Right atrium auricular region (tissue), 2 donors: ENCODE results near the gene TLE4. TPM values are rescaled to one million over a fixed set of nuclear protein-coding genes. Genes with fewer than 3 reads are reported as not detected.

ENCODE experiments used
- DNase-seq: peaks from one replicate; pipeline ENCODE4 v3.0.0-alpha.2; 2019; ENCODE audit warnings: low spot score
- H3K27ac ChIP-seq, 2 donors: fragments of 200-600 bp; sonication (generic); 1 replicate in 1 of 2; 2 replicates in 1 of 2; pipeline ENCODE4 v1.5.1; 2016 to 2019
- H3K27me3 ChIP-seq, 2 donors: fragments of 200-600 bp; sonication (generic); one replicate each; pipeline versions ENCODE4 v1.5.1 to v1.6.0; 2017 to 2019
- H3K36me3 ChIP-seq: fragments of 200-600 bp; sonication (generic); one replicate; pipeline ENCODE4 v1.5.1; 2016
- H3K4me1 ChIP-seq, 2 donors: fragments of 200-600 bp; sonication (generic); one replicate each; pipeline versions ENCODE4 v1.5.1 to v1.6.0; 2017 to 2019
- H3K4me3 ChIP-seq, 2 donors: fragments of 200-600 bp; sonication (generic); 1 replicate in 1 of 2; 2 replicates in 1 of 2; pipeline ENCODE4 v1.5.1; 2017 to 2019; ENCODE audit warnings: mild to moderate bottlenecking in 1 of 2, moderate library complexity in 1 of 2
- H3K9me3 ChIP-seq, 2 donors: fragments of 200-600 bp; sonication (generic); one replicate each; pipeline ENCODE4 v1.5.1; 2019
- CTCF ChIP-seq, 2 donors: fragments of 200-600 bp; sonication (generic); IDR thresholded peaks; one replicate each; pipeline ENCODE4 v1.5.1; 2019; ENCODE audit warnings: antibody characterized with exemption in 2 of 2
- total RNA-seq, 2 donors: library from RNA; depleted of rRNA; stranded (reverse); fragments of >200 nt; gene quantifications; one replicate each; pipeline ENCODE4 v1.1.0, GENCODE V29; 2016

Gene TLE4
- total RNA-seq, 2 donors from 2014 or later, result 18.9 to 26.1 TPM

GRCh38 chr9:79687131-79687447, 115.3 kb downstream of the TLE4 start:
- H3K4me1 ChIP-seq, result peaks cover 0 to 22% of the 10 kb centered on the region in 2 donors
- H3K9me3 ChIP-seq, result no peaks in the 10 kb centered on the region
- no peaks in the 10 kb centered on the region for H3K27me3 ChIP-seq
- H3K4me3 ChIP-seq, result no peak overlapping the region
- no peaks in the 10 kb centered on the region for H3K36me3 ChIP-seq
- TF ChIP-seq CTCF (IDR thresholded peaks at IDR 0.05), result no peak
- DNase-seq, result no peak
- no peak overlapping the region for H3K27ac ChIP-seq

- no peak for TF ChIP-seq CTCF (IDR thresholded peaks at IDR 0.05)
- no peak for DNase-seq
- Histone ChIP-seq H3K4me1 (peaks cover 0 to 22% of the 10 kb centered on the region in 2 donors), H3K36me3 (no peaks in the 10 kb centered on the region), H3K27me3 (no peaks in the 10 kb centered on the region), H3K4me3 (no peak overlapping the region), H3K27ac (no peak overlapping the region), H3K9me3 (no peaks in the 10 kb centered on the region)
These were observed 116.6 kb downstream of the TLE4 start for GRCh38 chr9:79688363-79688762.

DNA sequence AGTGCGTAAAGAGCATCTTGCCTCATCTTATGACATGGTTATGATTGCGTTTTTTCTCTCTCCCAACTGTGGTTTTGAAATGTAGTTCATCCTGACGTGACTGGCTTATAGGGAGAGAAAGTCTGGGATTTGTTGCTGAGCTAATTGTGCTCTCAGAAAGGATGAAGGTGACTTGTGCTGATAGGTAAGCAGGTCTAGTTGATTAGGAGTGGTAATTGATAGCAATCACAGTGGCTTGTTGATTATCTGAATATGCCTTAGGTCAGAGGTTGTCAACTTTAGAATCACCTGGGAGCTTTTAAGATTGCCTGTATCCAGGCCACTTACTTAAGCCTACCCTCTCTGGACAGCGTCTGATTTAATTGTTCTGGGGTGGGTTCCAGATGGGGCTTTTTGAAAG, 117.8 kb downstream of the TLE4 start:
- DNase-seq, result no peak
- H3K27me3 ChIP-seq, result no peaks in the 10 kb centered on the region
- H3K36me3 ChIP-seq, result no peaks in the 10 kb centered on the region
- H3K27ac ChIP-seq, result no peak overlapping the region
- peaks cover 0 to 21% of the 10 kb centered on the region in 2 donors for H3K4me1 ChIP-seq
- H3K4me3 ChIP-seq, result no peak overlapping the region
- TF ChIP-seq CTCF (IDR thresholded peaks at IDR 0.05), result no peak
- no peaks in the 10 kb centered on the region for H3K9me3 ChIP-seq

- DNase-seq, result no peak
- H3K36me3 ChIP-seq, result no peaks in the 10 kb centered on the region
- no peak overlapping the region for H3K4me3 ChIP-seq
- no peak for TF ChIP-seq CTCF (IDR thresholded peaks at IDR 0.05)
- no peaks in the 10 kb centered on the region for H3K9me3 ChIP-seq
- no peak overlapping the region for H3K27ac ChIP-seq
- H3K27me3 ChIP-seq, result no peaks in the 10 kb centered on the region
- H3K4me1 ChIP-seq, result peaks cover 0 to 6% of the 10 kb centered on the region in 2 donors
These were observed 119.7 kb downstream of the TLE4 start for GRCh38 chr9:79691496-79691895.

- Histone ChIP-seq H3K27me3 (no peaks in the 10 kb centered on the region), H3K27ac (no peak overlapping the region), H3K9me3 (no peaks in the 10 kb centered on the region), H3K4me1 (no peaks in the 10 kb centered on the region), H3K4me3 (no peak overlapping the region), H3K36me3 (no peaks in the 10 kb centered on the region)
- DNase-seq, result no peak
- no peak for TF ChIP-seq CTCF (IDR thresholded peaks at IDR 0.05)
These were observed 121.2 kb downstream of the TLE4 start for GRCh38 chr9:79692857-79693571.

GRCh38 chr9:79693750-79694149, 122.0 kb downstream of the TLE4 start:
- Histone ChIP-seq H3K4me1 (no peaks in the 10 kb centered on the region), H3K4me3 (no peak overlapping the region), H3K9me3 (no peaks in the 10 kb centered on the region), H3K27ac (no peak overlapping the region), H3K27me3 (no peaks in the 10 kb centered on the region), H3K36me3 (no peaks in the 10 kb centered on the region)
- no peak for TF ChIP-seq CTCF (IDR thresholded peaks at IDR 0.05)
- no peak for DNase-seq
